ENCODE measurements around the gene INPP5A.

INPP5A gene

DNA sequence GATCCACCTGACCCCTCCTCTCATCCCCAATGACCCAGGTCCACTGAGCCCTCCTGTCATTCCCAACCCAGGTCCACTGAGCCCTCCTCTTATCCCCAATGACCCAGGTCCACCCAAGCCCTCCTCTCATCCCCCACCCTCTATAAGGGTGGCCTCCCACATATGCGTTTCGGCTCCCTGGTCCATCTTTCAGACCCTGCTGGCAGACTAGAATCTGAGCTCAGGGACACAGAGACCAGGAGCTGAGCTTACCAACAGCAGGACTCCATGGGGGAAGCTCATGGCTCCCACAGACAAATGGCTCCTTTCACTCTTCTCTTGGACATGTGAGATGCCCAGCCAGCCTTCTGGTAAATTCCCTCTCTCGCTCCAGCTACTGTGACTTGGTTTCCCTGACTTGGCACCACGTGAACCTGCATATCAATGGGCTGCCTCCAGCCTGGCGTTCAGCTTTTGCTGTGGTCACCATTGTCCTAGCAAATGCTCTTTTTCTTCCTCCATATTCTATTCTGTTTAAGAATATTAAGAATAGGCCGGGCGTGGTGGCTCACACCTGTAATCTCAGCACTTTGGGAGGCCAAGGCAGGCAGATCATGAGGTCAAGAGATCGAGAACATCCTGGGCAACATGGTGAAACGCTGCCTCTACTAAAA lies 24.8 kb upstream of the INPP5A start:
- POLR2A ChIA-PET: no interaction called here
- TF ChIP-seq, protein P1, sequence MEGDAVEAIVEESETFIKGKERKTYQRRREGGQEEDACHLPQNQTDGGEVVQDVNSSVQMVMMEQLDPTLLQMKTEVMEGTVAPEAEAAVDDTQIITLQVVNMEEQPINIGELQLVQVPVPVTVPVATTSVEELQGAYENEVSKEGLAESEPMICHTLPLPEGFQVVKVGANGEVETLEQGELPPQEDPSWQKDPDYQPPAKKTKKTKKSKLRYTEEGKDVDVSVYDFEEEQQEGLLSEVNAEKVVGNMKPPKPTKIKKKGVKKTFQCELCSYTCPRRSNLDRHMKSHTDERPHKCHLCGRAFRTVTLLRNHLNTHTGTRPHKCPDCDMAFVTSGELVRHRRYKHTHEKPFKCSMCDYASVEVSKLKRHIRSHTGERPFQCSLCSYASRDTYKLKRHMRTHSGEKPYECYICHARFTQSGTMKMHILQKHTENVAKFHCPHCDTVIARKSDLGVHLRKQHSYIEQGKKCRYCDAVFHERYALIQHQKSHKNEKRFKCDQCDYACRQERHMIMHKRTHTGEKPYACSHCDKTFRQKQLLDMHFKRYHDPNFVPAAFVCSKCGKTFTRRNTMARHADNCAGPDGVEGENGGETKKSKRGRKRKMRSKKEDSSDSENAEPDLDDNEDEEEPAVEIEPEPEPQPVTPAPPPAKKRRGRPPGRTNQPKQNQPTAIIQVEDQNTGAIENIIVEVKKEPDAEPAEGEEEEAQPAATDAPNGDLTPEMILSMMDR (IDR thresholded peaks at IDR 0.05; ENCODE audit: insufficient read depth, low read length, missing control alignments): no peak

DNA sequence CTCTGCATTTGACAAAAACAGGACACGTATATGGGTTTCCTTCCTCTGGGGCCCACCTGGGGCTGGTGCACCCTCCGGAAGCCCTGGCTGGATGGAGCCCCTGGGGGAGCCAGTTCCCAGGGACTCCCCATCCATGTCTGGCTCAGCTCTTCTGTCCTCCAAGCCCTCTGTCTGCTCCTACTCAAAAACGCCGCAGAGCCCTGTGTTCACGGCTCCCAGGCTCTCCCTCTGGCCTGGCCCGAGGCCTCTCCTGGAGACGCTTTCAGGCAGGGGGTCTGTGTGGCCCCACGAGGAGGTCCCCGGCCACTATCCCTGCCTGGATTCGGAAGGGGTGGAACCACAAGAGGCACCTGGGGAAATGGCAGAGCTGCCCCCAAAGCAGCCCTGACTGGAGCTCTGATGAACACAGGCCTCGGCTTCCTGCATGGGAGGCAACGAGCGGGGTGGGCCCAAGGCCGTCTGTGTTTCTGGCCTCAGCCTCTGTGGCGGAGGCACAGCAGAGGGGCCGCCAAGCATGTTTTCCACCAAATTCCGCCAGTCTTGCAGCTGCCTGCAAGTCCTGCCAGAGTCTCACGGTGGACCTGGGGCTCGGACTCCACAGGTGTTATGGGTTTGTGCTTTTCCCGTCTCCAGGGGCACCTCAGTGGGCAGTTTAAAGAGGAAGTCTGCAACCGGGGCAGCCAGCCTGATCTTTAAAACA lies 22.6 kb upstream of the INPP5A start:
- CTCF ChIA-PET: no interaction called here
- TF ChIP-seq, protein P1 (IDR thresholded peaks at IDR 0.05; ENCODE audit: insufficient read depth, low read length, missing control alignments): no peak
- no peak overlapping the region for H3K4me3 ChIP-seq (ENCODE audit: low read depth, low read length)
- POLR2A ChIA-PET: no interaction called here
- no peak for DNase-seq (ENCODE audit: low read depth, low spot score)

More for the DNA sequence above, 24.8 kb upstream of the INPP5A start:
- CTCF ChIA-PET: interaction anchor here (0.7 kb wide), 1 partner anchor 16 kb away, joined by 4 read pairs; no protein-coding TSS in a partner anchor
- DNase-seq (ENCODE audit: low read depth, low spot score): no peak
- H3K4me3 ChIP-seq (ENCODE audit: low read depth, low read length): no peak overlapping the region

DNA sequence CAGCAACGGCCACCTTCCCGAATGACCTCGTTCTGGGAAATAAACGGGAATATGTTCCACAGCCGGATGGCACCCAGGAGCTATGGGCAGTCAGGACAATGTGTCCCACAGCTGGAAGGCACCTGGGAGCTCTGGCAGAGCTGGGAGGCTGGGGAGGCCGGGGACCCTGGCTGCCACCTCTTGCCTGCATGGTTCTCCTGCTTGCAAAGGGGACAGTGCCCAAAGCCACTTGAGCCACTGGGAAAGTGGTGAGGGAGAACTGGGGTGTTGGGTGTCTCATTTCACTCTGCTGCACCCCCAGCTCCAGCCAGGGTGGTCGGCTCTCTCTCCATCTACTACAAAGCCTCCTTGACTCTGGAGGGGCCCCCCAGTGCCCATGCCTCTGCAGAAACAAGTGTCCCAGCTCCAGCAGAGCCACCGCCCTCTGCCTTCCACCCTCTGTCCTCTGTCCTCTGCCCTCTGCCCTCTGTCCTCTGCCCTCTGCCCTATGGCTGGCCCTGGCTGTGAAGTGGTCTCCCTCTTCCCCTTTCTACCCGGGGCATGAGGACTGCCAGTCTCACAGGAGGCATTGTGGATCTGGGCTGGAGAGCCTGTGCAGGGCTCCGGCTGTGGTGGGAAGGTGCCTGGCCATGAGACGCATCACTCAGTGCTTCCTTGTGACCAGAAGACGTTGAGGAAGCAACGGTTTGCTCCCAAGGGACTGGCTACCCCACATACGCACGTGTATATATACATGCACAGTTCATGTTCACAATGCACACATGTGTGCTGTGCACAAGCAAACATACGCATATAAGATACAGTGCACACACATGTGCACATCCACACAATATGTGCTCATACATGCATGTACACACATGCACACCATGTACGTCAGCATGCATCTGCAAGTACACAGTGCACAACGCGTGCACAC lies 21.5 kb upstream of the INPP5A start:
- CTCF ChIA-PET: no interaction called here
- POLR2A ChIA-PET: interaction anchor here (0.6 to 1.2 kb wide), 4 partner anchors 8 to 24 kb away, joined by 3 to 4 read pairs (median 4); no protein-coding TSS in a partner anchor
- TF ChIP-seq, protein P1 (IDR thresholded peaks at IDR 0.05; ENCODE audit: insufficient read depth, low read length, missing control alignments): no peak
- DNase-seq (ENCODE audit: low read depth, low spot score): no peak
- H3K4me3 ChIP-seq (ENCODE audit: low read depth, low read length): no peak overlapping the region

DNA sequence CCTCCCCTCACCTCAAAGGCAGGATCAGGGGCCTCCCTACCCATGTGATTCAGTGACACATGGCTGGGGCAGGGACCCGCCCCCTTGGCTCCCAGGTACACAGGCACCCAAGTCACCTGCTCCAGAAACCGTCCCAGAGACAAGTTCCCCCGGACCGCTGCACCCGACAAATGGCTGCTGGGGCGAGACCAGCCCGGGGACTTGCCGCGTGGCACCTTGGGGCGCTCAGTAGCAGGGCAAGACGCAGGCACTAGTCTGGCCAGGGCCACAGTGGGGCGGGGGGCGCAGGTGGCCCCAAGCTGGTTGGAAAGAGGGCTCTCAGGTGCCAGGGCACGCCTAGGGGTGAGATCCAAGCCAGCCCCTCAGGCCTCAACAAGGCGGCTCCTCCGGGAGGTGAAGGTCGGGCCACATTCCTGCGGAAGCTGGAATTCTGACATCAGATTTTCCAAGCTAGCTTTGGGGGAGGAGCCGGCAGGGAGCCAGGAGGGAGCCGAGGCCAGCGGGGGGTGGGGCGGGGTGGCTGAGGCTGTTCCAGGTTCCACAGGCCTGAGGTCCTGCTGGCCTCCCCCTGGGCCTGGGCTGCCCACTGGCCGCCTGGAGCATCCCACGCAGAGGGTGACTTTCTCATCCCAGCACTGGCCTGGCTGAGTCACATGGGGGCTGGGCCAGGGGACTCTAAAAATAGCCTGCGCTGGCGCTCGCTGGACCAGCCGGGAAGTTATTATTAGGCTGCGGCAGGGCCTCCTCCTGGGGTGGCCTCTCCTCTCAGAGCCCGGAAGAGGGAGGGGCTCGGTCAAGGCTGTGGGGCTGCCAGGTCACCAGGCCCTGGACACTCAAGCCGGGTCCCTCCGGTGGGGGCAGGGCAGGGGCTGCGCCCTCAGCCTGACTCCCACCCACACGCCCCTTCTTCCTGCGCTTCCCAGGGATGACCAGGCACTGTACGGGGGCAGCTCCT lies 20.5 kb upstream of the INPP5A start:
- TF ChIP-seq, protein P1 (IDR thresholded peaks at IDR 0.05; ENCODE audit: insufficient read depth, low read length, missing control alignments): no peak
- CTCF ChIA-PET: interaction anchor here (1.1 to 1.4 kb wide), 3 partner anchors 10 to 58 kb away, joined by 3 to 7 read pairs (median 5); no protein-coding TSS in a partner anchor
- POLR2A ChIA-PET: interaction anchor here (0.6 to 1.2 kb wide), 5 partner anchors 9 to 43 kb away, joined by 3 to 4 read pairs (median 3); no protein-coding TSS in a partner anchor
- peak; percentile 81 for DNase-seq (ENCODE audit: low read depth, low spot score)
- peak overlapping the region; percentile 4; the same call in 1 of the 2 replicates for H3K4me3 ChIP-seq (ENCODE audit: low read depth, low read length)

DNA sequence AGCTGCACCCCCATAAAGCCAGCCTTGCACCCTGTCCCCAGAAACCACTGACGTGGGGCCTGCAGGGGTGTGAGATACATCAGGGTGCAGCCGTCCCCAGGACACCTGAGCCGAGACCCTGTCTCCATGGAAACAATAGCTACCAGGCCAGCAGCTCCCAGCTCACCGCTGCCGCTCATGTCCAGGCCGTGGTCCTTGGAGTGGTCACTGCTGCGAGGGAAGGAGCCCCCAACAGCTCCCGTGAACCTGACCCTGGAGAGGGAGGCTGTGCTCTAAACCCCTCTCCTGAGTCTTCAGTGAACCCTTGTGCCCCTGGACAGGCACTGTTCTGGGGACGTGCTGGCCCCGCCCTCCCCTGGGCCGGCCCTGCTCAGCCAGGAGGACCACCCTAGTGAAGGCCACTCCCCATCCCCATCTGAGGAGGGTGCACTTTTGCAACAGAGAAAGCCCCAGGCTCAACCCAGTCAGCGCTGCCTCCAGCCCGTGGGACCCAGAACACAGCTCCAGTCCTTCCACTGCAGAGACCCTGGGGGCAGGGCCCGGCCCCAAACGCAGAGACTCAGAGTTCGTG lies 19.6 kb upstream of the INPP5A start:
- ChIA-PET POLR2A (no interaction called here), CTCF (interaction anchor here (0.9 to 1.4 kb wide), 4 partner anchors 9 to 118 kb away, joined by 3 to 7 read pairs (median 4); no protein-coding TSS in a partner anchor)
- H3K4me3 ChIP-seq (ENCODE audit: low read depth, low read length): no peak overlapping the region
- TF ChIP-seq, protein P1 (IDR thresholded peaks at IDR 0.05; ENCODE audit: insufficient read depth, low read length, missing control alignments): no peak
- no peak for DNase-seq (ENCODE audit: low read depth, low spot score)
